HG03280 (cell line): ENCODE data around the gene TCF12.

Experiments
- ATAC-seq: cut with Tn5 transposase; IDR thresholded peaks from one replicate; pipeline ENCODE4 v1.9.1; 2021; ENCODE audit warnings: mild to moderate bottlenecking, moderate library complexity; ENCODE audit not compliant: unreplicated experiment

Gene TCF12

GRCh38 chr15:57015360-57015759 lies 96.9 kb downstream of the TCF12 start:
- no peak for ATAC-seq

- no peak for ATAC-seq
Measured at GRCh38 chr15:57015897-57016296, 97.5 kb downstream of the TCF12 start.

GRCh38 chr15:57017024-57017423 lies 98.6 kb downstream of the TCF12 start:
- no peak for ATAC-seq

GRCh38 chr15:57018151-57018550 lies 99.7 kb downstream of the TCF12 start:
- ATAC-seq: no peak

- ATAC-seq: no peak
Measured at GRCh38 chr15:57019496-57020160, 101.2 kb downstream of the TCF12 start.

GRCh38 chr15:57025264-57025926 lies 107.0 kb downstream of the TCF12 start:
- ATAC-seq: no peak

- ATAC-seq: no peak
Measured at GRCh38 chr15:57026016-57026592, 107.7 kb downstream of the TCF12 start.

- ATAC-seq: no peak
Measured at GRCh38 chr15:57027596-57027995, 109.2 kb downstream of the TCF12 start.

- ATAC-seq: no peak
Measured at GRCh38 chr15:57028176-57028575, 109.7 kb downstream of the TCF12 start.

- ATAC-seq: no peak
Measured at GRCh38 chr15:57030011-57030410, 111.6 kb downstream of the TCF12 start.

GRCh38 chr15:57031082-57031481 lies 112.6 kb downstream of the TCF12 start:
- no peak for ATAC-seq

GRCh38 chr15:57031605-57032004 lies 113.2 kb downstream of the TCF12 start:
- no peak for ATAC-seq

GRCh38 chr15:57032338-57032737 lies 113.9 kb downstream of the TCF12 start:
- ATAC-seq: no peak

- no peak for ATAC-seq
Measured at GRCh38 chr15:57033715-57034439, 115.4 kb downstream of the TCF12 start.

GRCh38 chr15:57034613-57035012 lies 116.2 kb downstream of the TCF12 start:
- ATAC-seq: no peak

GRCh38 chr15:57035664-57036063 lies 117.2 kb downstream of the TCF12 start:
- ATAC-seq: no peak

GRCh38 chr15:57036352-57036751 lies 117.9 kb downstream of the TCF12 start:
- ATAC-seq: no peak

- no peak for ATAC-seq
Measured at GRCh38 chr15:57037548-57037947, 119.1 kb downstream of the TCF12 start.

GRCh38 chr15:57038040-57038439 lies 119.6 kb downstream of the TCF12 start:
- ATAC-seq: no peak

GRCh38 chr15:57038496-57038895 lies 120.1 kb downstream of the TCF12 start:
- no peak for ATAC-seq

- ATAC-seq: no peak
Measured at GRCh38 chr15:57041416-57041815, 123.0 kb downstream of the TCF12 start.
